GM12878 (cell line): ENCODE results near the gene SYNE4. TPM values are rescaled to one million over a fixed set of nuclear protein-coding genes. Genes with fewer than 3 reads are reported as not detected.

Experiments
- ATAC-seq: fragments of 200-7000 bp; cut with Tn5 transposase; 3 replicates; pipeline ENCODE4 v1.9.1; 2020; ENCODE audit warnings: mild to moderate bottlenecking, moderate library complexity
- BruUV-seq: library from RNA; stranded (reverse); fragments of 400-500 nt; replicated peaks from 2 replicates; lab custom pipeline; 2021; lab: Mats Ljungman, UMichigan
- CTCF ChIA-PET: fragments of 300-600 bp; sonication (Branson Sonifier 250); formaldehyde crosslinking; extraction: SDS; loops from one replicate; lab custom pipeline; 2021; ENCODE audit warnings: inconsistent platforms; lab: Yijun Ruan, JAX
- POLR2A ChIA-PET: fragments of 350-600 bp; formaldehyde crosslinking; extraction: SDS; loops from one replicate; lab custom pipeline; 2021; ENCODE audit warnings: inconsistent platforms; lab: Charles Lee
- RAD21 ChIA-PET: fragments of 300-600 bp; sonication (Branson Sonifier 250); formaldehyde crosslinking; loops from one replicate; lab custom pipeline; 2023; ENCODE audit warnings: antibody characterized with exemption; ENCODE audit not compliant: unreplicated experiment; lab: Charles Lee
- SMC1A ChIA-PET: fragments of 300-600 bp; sonication (Branson Sonifier 250); formaldehyde crosslinking; loops from one replicate; lab custom pipeline; 2023; ENCODE audit not compliant: unreplicated experiment, uncharacterized antibody; lab: Charles Lee
- DNase-seq: peaks from one replicate; pipeline ENCODE4 v3.0.0-alpha.2; 2011; ENCODE audit warnings: low read depth, low spot score
- FAIRE-seq: peaks from 3 replicates; lab custom pipeline; 2011; peaks lifted over from hg19 to GRCh38; lab: Jason Lieb, UNC
- H2AFZ ChIP-seq: 2 replicates; pipeline ENCODE4 v1.6.0; 2011; ENCODE audit warnings: low read depth, low read length, control low read depth; ENCODE audit not compliant: control insufficient read depth
- H3K27ac ChIP-seq: 2 replicates; pipeline ENCODE4 v1.5.1; 2011; ENCODE audit warnings: control low read depth; ENCODE audit not compliant: control insufficient read depth, insufficient read depth
- H3K27me3 ChIP-seq, 2 experiments: replicated peaks in 1 of 2; 2 replicates each; pipeline versions ENCODE4 v1.6.0 to v1.6.1; 2011; ENCODE audit warnings: low read length in 1 of 2; ENCODE audit not compliant: control insufficient read depth in 2 of 2, insufficient read depth in 2 of 2
- H3K36me3 ChIP-seq, 2 experiments: 2 replicates each; pipeline ENCODE4 v1.5.1; 2011; ENCODE audit warnings: low read length in 1 of 2; ENCODE audit not compliant: control insufficient read depth in 2 of 2, insufficient read depth in 2 of 2
- H3K4me1 ChIP-seq: 2 replicates; pipeline ENCODE4 v1.6.1; 2011; ENCODE audit warnings: mild to moderate bottlenecking, low read length, moderate library complexity, mixed read lengths; ENCODE audit not compliant: control insufficient read depth, insufficient read depth
- H3K4me2 ChIP-seq: 2 replicates; pipeline ENCODE4 v1.6.0; 2011; ENCODE audit warnings: control low read depth; ENCODE audit not compliant: control insufficient read depth, insufficient read depth
- H3K4me3 ChIP-seq: fragments of 200-600 bp; sonication (generic); 2 replicates; pipeline ENCODE4 v1.5.1; 2016
- H3K79me2 ChIP-seq: 2 replicates; pipeline ENCODE4 v1.6.0; 2011; ENCODE audit warnings: low read length; ENCODE audit not compliant: control insufficient read depth, insufficient read depth
- H3K9ac ChIP-seq: 2 replicates; pipeline ENCODE4 v1.8.0; 2011; ENCODE audit warnings: low read length, control low read depth, mixed read lengths; ENCODE audit not compliant: control insufficient read depth, insufficient read depth
- H3K9me3 ChIP-seq: replicated peaks from 3 replicates; pipeline ENCODE4 v1.5.1; 2011; ENCODE audit warnings: mild to moderate bottlenecking, low read length; ENCODE audit not compliant: control insufficient read depth, insufficient read depth
- H4K20me1 ChIP-seq: 2 replicates; pipeline ENCODE4 v1.6.0; 2011; ENCODE audit not compliant: control insufficient read depth, insufficient read depth
- CBX3 ChIP-seq: fragments of 200-600 bp; sonication (generic); IDR thresholded peaks from 2 replicates; pipeline ENCODE4 v1.6.1; 2016; ENCODE audit warnings: low read depth, borderline replicate concordance
- HDAC2 ChIP-seq: fragments of 200-600 bp; sonication (generic); IDR thresholded peaks from 2 replicates; pipeline ENCODE4 v1.6.1; 2017
- HDGF ChIP-seq: fragments of 450-650 bp; IDR thresholded peaks from 2 replicates; pipeline ENCODE4 v1.6.1; 2016; ENCODE audit warnings: antibody characterized with exemption
- IRF4 ChIP-seq: IDR thresholded peaks from 2 replicates; pipeline ENCODE4 v1.6.1; 2011; ENCODE audit warnings: low read depth, low read length
- NRF1 ChIP-seq: conservative IDR thresholded peaks from 2 replicates; pipeline ENCODE4 v1.6.1; 2011; ENCODE audit warnings: mild to moderate bottlenecking, low read depth, low read length, improper control_type of control experiment
- PRDM15 ChIP-seq: fragments of 450-650 bp; formaldehyde crosslinking; IDR thresholded peaks from 2 replicates; pipeline ENCODE4 v1.4.0; 2020; ENCODE audit warnings: mild to moderate bottlenecking, moderate library complexity
- RB1 ChIP-seq: fragments of 450-650 bp; formaldehyde crosslinking; IDR thresholded peaks from 2 replicates; pipeline ENCODE4 v1.6.1; 2017; ENCODE audit warnings: mild to moderate bottlenecking, borderline replicate concordance
- SREBF2 ChIP-seq: IDR thresholded peaks from 2 replicates; pipeline ENCODE4 v1.6.1; 2012; ENCODE audit warnings: mild to moderate bottlenecking, low read length
- SRF ChIP-seq, 2 experiments: IDR thresholded peaks; 2 replicates each; pipeline ENCODE4 v1.6.1; 2011; ENCODE audit warnings: low read depth in 2 of 2, low read length in 2 of 2, mild to moderate bottlenecking in 1 of 2, moderate library complexity in 1 of 2
- STAT3 ChIP-seq: IDR thresholded peaks from 2 replicates; pipeline ENCODE4 v1.6.1; 2011; ENCODE audit warnings: low read depth, low read length, improper control_type of control experiment
- ZNF592 ChIP-seq: fragments of 450-650 bp; IDR thresholded peaks from 2 replicates; pipeline ENCODE4 v1.6.1; 2017; ENCODE audit warnings: mild to moderate bottlenecking, moderate library complexity
- WGBS: methylation state at CpG from one replicate; pipeline ENCODE4 v1.1.6; 2016; ENCODE audit warnings: low lambda C conversion rate; ENCODE audit not compliant: insufficient replicate concordance, insufficient coverage; ENCODE audit errors: missing lambda C conversion rate; 5-methylcytosine and 5-hydroxymethylcytosine counted together
- in situ Hi-C: fragments of 300-500 bp; cut with MboI; formaldehyde crosslinking; loops from 9 replicates; pipeline ENCODE4 v1.14.3; 2018; ENCODE audit warnings: mixed read lengths
- intact Hi-C: fragments of 100-400 bp; cut with micrococcal nuclease; formaldehyde crosslinking; loops from one replicate; pipeline ENCODE4 v1.14.2; 2022; ENCODE audit not compliant: unreplicated experiment
- polyA plus RNA-seq, 11 experiments: library from polyadenylated mRNA; depleted of rRNA in 4 of 11; unstranded in 6 of 11; stranded (reverse) in 5 of 11; fragments of >200 nt; fragmentation: Nextera tagmentation in 4 of 11; fragmentation: Illumina TruSeq in 1 of 11; extraction: Ambion mirVana in 4 of 11; extraction: Trizol in 1 of 11; gene quantifications; 1 replicate in 1 of 11; 2 replicates in 10 of 11; pipeline versions ENCODE4 v1.2.1 to v1.2.3, GENCODE V29; 2011 to 2016; ENCODE audit warnings: inconsistent platforms in 2 of 11, missing spikeins in 2 of 11, low read depth in 1 of 11
- total RNA-seq, 4 experiments: library from RNA; depleted of rRNA in 3 of 4; stranded (reverse); fragments of >200 nt in 3 of 4; fragmentation: Illumina TruSeq in 1 of 4; extraction: Trizol in 1 of 4; gene quantifications; 2 replicates each; pipeline versions ENCODE4 v1.2.1 to v1.2.3, GENCODE V29; 2013 to 2021
- TF ChIP-seq, protein P1 (sequence below): fragments of 450-650 bp; IDR thresholded peaks from 2 replicates; pipeline ENCODE4 v1.6.1; 2017; ENCODE audit warnings: borderline replicate concordance

Gene SYNE4
- total and polyA plus RNA-seq, 10 of the 15 experiments (the other 5 are each of a cell fraction or from before 2014, with no cell fraction given), result 0.35 to 1.2 (median 0.71) TPM

- no peak for ATAC-seq
- FAIRE-seq, result no peak
- Histone ChIP-seq H3K9ac (no peak overlapping the region), H3K4me3 (no peak overlapping the region), H3K79me2 (peaks cover 12% of the 10 kb centered on the region), H3K4me1 (peaks cover 19% of the 10 kb centered on the region), H4K20me1 (no peaks in the 10 kb centered on the region), H3K27ac (no peak overlapping the region), H3K36me3 (no peaks in the 10 kb centered on the region), H3K27me3 (peaks cover 0 to 2% of the 10 kb centered on the region in 2 experiments; a peak in 3 of 4 replicates), H2AFZ (no peak overlapping the region), H3K9me3 (no peaks in the 10 kb centered on the region), H3K4me2 (no peak overlapping the region)
- POLR2A ChIA-PET, result no interaction called here
- SMC1A ChIA-PET, result interaction anchor here (1.2 to 1.3 kb wide), 2 partner anchors 62 to 245 kb away, joined by 3 read pairs; partner anchors contain the start of genes PSENEN and U2AF1L4
- intact Hi-C loops, result no loop called here
- CTCF ChIA-PET, result no interaction called here
- DNase-seq, result no peak
- in situ Hi-C loops, result no loop called here
- WGBS, result 47% methylated on average over 9 of the region's 10 CpGs
- no TSS peak for BruUV-seq
- TF ChIP-seq SRF (IDR thresholded peaks at IDR 0.05; ENCODE audit: low read depth in 2 of 2, low read length in 2 of 2) (no peak), ZNF592 (no peak), RB1 (no peak), HDAC2 (no peak), HDGF (no peak), CBX3 (no peak), PRDM15 (CRISPR knock-in tag) (no peak), SREBF2 (no peak), STAT3 (no peak), NRF1 (no peak), IRF4 (no peak)
- TF ChIP-seq, protein P1, sequence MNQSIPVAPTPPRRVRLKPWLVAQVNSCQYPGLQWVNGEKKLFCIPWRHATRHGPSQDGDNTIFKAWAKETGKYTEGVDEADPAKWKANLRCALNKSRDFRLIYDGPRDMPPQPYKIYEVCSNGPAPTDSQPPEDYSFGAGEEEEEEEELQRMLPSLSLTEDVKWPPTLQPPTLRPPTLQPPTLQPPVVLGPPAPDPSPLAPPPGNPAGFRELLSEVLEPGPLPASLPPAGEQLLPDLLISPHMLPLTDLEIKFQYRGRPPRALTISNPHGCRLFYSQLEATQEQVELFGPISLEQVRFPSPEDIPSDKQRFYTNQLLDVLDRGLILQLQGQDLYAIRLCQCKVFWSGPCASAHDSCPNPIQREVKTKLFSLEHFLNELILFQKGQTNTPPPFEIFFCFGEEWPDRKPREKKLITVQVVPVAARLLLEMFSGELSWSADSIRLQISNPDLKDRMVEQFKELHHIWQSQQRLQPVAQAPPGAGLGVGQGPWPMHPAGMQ, result no peak
- RAD21 ChIA-PET, result interaction anchor here (1.0 kb wide), 1 partner anchor 23 kb away, joined by 3 read pairs; the partner anchor contains the start of gene ALKBH6
Observed at GRCh38 chr19:35990771-35991730, 17.6 kb downstream of the SYNE4 start.
